Epithelial cell of prostate (primary cell): Measurements from ENCODE around the gene RUNDC1.

Source experiments
- DNase-seq: peaks from one replicate; pipeline ENCODE4 v3.0.0-alpha.2; 2011; ENCODE audit warnings: low read depth, low spot score
- H3K27ac ChIP-seq: fragments of 450-650 bp; 2 replicates; pipeline ENCODE4 v1.5.1; 2017; ENCODE audit warnings: mild to moderate bottlenecking

RUNDC1 gene

GRCh38 chr17:43016216-43016615, 35.9 kb downstream of the RUNDC1 start:
- no peak for DNase-seq
- no peak overlapping the region for H3K27ac ChIP-seq

GRCh38 chr17:43018008-43018853, 37.9 kb downstream of the RUNDC1 start:
- no peak overlapping the region for H3K27ac ChIP-seq
- DNase-seq: no peak

GRCh38 chr17:43018932-43019331, 38.6 kb downstream of the RUNDC1 start:
- H3K27ac ChIP-seq: no peak overlapping the region
- DNase-seq: no peak

GRCh38 chr17:43019418-43019817, 39.1 kb downstream of the RUNDC1 start:
- H3K27ac ChIP-seq: no peak overlapping the region
- DNase-seq: no peak

- no peak for DNase-seq
- no peak overlapping the region for H3K27ac ChIP-seq
Measured at GRCh38 chr17:43020030-43020621, 39.8 kb downstream of the RUNDC1 start.

GRCh38 chr17:43020789-43021740, 40.7 kb downstream of the RUNDC1 start:
- DNase-seq: no peak
- H3K27ac ChIP-seq: peak overlapping the region; percentile 61

GRCh38 chr17:43021741-43022512, 41.6 kb downstream of the RUNDC1 start, which contains the start of gene VAT1:
Gene VAT1, minus strand, starts transcription at chr17:43022385. Its CDS starts 63 bp downstream, at chr17:43022322.
- peak within 1 kb of the TSS; percentile 61 for H3K27ac ChIP-seq
- DNase-seq: no peak

- DNase-seq: peak; percentile 31
- no peak within 1 kb of the TSS for H3K27ac ChIP-seq
Measured at GRCh38 chr17:43024407-43025289, 44.3 kb downstream of the RUNDC1 start, which contains the start of gene RND2. Gene RND2, plus strand, starts transcription at chr17:43025231. Its CDS starts 117 bp downstream, at chr17:43025348.

GRCh38 chr17:43025290-43025657, 44.9 kb downstream of the RUNDC1 start:
- no peak overlapping the region for H3K27ac ChIP-seq
- no peak for DNase-seq

GRCh38 chr17:43025766-43026537, 45.6 kb downstream of the RUNDC1 start:
- DNase-seq: no peak
- H3K27ac ChIP-seq: no peak overlapping the region

- H3K27ac ChIP-seq: no peak overlapping the region
- no peak for DNase-seq
Measured at GRCh38 chr17:43026595-43026994, 46.2 kb downstream of the RUNDC1 start.

GRCh38 chr17:43027091-43028032, 47.0 kb downstream of the RUNDC1 start:
- H3K27ac ChIP-seq: no peak overlapping the region

GRCh38 chr17:43028221-43028861, 48.0 kb downstream of the RUNDC1 start:
- no peak overlapping the region for H3K27ac ChIP-seq
- no peak for DNase-seq

More at GRCh38 chr17:43027091-43028032, 47.0 kb downstream of the RUNDC1 start:
- DNase-seq: no peak

GRCh38 chr17:43030137-43030767, 49.9 kb downstream of the RUNDC1 start:
- DNase-seq: no peak
- no peak overlapping the region for H3K27ac ChIP-seq

- H3K27ac ChIP-seq: no peak overlapping the region
- no peak for DNase-seq
Measured at GRCh38 chr17:43031666-43032065, 51.3 kb downstream of the RUNDC1 start.
